Type B pancreatic cell (in vitro differentiated cells): ENCODE data around the gene NANOS1. TPM values are rescaled to one million over a fixed set of nuclear protein-coding genes. Genes with fewer than 3 reads are reported as not detected.

ENCODE experiments used
- DNase-seq: peaks from one replicate; pipeline ENCODE4 v3.0.0; 2021; ENCODE audit warnings: mixed read lengths; ENCODE audit not compliant: unreplicated experiment; ENCODE audit errors: extremely low spot score
- H3K27ac Mint-ChIP-seq: 2 replicates; pipeline ENCODE4 v1.8.0; 2021; ENCODE audit warnings: mild to moderate bottlenecking, mixed read lengths
- H3K27me3 Mint-ChIP-seq: 2 replicates; pipeline ENCODE4 v1.8.0; 2021; ENCODE audit warnings: mixed read lengths
- H3K36me3 Mint-ChIP-seq: 2 replicates; pipeline ENCODE4 v1.8.0; 2021; ENCODE audit warnings: mixed read lengths
- H3K4me1 Mint-ChIP-seq: one replicate; pipeline ENCODE4 v1.8.0; 2021; ENCODE audit warnings: mixed read lengths; ENCODE audit not compliant: unreplicated experiment
- H3K4me3 Mint-ChIP-seq: 2 replicates; pipeline ENCODE4 v1.8.0; 2021; ENCODE audit warnings: mild to moderate bottlenecking, mixed read lengths
- H3K9me3 Mint-ChIP-seq: 2 replicates; pipeline ENCODE4 v1.8.0; 2021; ENCODE audit warnings: mixed read lengths
- CTCF ChIP-seq: fragments of 200-600 bp; sonication (generic); conservative IDR thresholded peaks from 2 replicates; pipeline ENCODE4 v1.5.0; 2021; ENCODE audit warnings: antibody characterized with exemption, mild to moderate bottlenecking
- total RNA-seq: library from RNA; stranded (reverse); gene quantifications from 2 replicates; pipeline ENCODE4 v1.2.1, GENCODE V29; 2021; ENCODE audit warnings: low replicate concordance

The NANOS1 gene
- total RNA-seq, 1 donor from 2014 or later, result 10.1 TPM

DNA sequence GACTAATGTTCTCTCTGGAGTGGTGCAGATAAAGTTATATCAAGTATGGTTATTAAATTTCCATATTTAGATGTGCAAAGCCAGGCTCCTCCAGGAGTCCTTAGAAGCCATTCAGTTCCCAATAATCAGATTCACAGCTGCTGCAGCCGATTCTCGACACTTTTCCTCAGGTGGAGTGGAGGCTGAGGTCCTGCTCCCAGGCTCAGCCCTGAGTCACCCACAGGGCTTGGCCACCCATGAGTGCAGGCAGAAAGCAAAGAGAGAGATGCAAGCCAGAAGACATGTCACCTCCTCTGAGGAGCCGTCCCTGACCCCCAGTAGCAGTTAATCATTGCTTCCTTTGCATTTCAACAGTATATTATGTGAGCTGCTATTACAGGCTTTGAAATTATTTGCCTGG is 36.3 kb upstream of the NANOS1 start:
- Mint-ChIP-seq H3K36me3 (no peaks in the 10 kb centered on the region), H3K4me3 (no peak overlapping the region), H3K4me1 (no peaks in the 10 kb centered on the region), H3K9me3 (no peaks in the 10 kb centered on the region), H3K27me3 (peaks cover 4% of the 10 kb centered on the region), H3K27ac (no peak overlapping the region)
- peak; percentile 40 for DNase-seq
- no peak for TF ChIP-seq CTCF

- Mint-ChIP-seq H3K27me3 (peaks cover 4% of the 10 kb centered on the region), H3K4me3 (no peak overlapping the region), H3K4me1 (no peaks in the 10 kb centered on the region), H3K27ac (no peak overlapping the region), H3K36me3 (no peaks in the 10 kb centered on the region), H3K9me3 (no peaks in the 10 kb centered on the region)
- no peak for DNase-seq
- no peak for TF ChIP-seq CTCF
Measured at GRCh38 chr10:118994321-118994720, 35.2 kb upstream of the NANOS1 start.

- TF ChIP-seq CTCF, result no peak
- no peaks in the 10 kb centered on the region for H3K4me1 Mint-ChIP-seq
- H3K4me3 Mint-ChIP-seq, result no peak overlapping the region
- H3K27ac Mint-ChIP-seq, result no peak overlapping the region
- no peak for DNase-seq
- H3K9me3 Mint-ChIP-seq, result no peaks in the 10 kb centered on the region
- peaks cover 4% of the 10 kb centered on the region for H3K27me3 Mint-ChIP-seq
- H3K36me3 Mint-ChIP-seq, result no peaks in the 10 kb centered on the region
Measured at GRCh38 chr10:118995739-118996138, 33.8 kb upstream of the NANOS1 start.

- no peak for DNase-seq
- TF ChIP-seq CTCF, result no peak
- H3K4me3 Mint-ChIP-seq, result no peak overlapping the region
- H3K4me1 Mint-ChIP-seq, result no peaks in the 10 kb centered on the region
- H3K9me3 Mint-ChIP-seq, result no peaks in the 10 kb centered on the region
- H3K27me3 Mint-ChIP-seq, result no peaks in the 10 kb centered on the region
- no peaks in the 10 kb centered on the region for H3K36me3 Mint-ChIP-seq
- no peak overlapping the region for H3K27ac Mint-ChIP-seq
Measured at GRCh38 chr10:118997379-118997778, 32.1 kb upstream of the NANOS1 start.

DNA sequence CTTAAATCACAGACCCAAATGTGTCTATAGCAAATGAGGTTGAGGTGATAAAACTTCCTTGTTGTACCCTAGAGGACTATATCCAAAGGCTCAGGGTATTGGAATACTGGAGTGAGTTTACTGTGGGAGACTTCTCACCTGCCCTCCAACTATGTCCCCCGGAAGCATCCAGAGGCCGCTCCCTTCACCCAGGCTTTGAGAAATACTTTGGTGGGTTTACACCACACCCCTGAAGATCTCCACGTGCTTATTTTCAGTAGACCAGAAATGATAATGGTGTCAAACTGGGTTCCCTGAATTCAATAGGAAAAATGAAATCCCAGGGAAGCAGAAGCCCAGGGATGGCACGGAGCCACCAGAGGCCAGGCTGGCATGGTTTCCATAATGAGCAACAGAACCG is 31.3 kb upstream of the NANOS1 start:
- no peaks in the 10 kb centered on the region for H3K36me3 Mint-ChIP-seq
- no peak overlapping the region for H3K4me3 Mint-ChIP-seq
- H3K27ac Mint-ChIP-seq, result no peak overlapping the region
- TF ChIP-seq CTCF, result no peak
- no peak for DNase-seq
- H3K4me1 Mint-ChIP-seq, result no peaks in the 10 kb centered on the region
- no peaks in the 10 kb centered on the region for H3K9me3 Mint-ChIP-seq
- no peaks in the 10 kb centered on the region for H3K27me3 Mint-ChIP-seq
